Endothelial cell (in vitro differentiated cells): ENCODE measurements around the gene C1orf159. TPM values are rescaled to one million over a fixed set of nuclear protein-coding genes. Genes with fewer than 3 reads are reported as not detected.

Experiments
- DNase-seq: peaks from one replicate; pipeline ENCODE4 v3.0.0; 2021; ENCODE audit warnings: low spot score
- H3K27ac Mint-ChIP-seq: one replicate; pipeline ENCODE4 v1.8.0; 2021; ENCODE audit warnings: mixed read lengths, inconsistent platforms; ENCODE audit not compliant: unreplicated experiment
- H3K27me3 Mint-ChIP-seq: one replicate; pipeline ENCODE4 v1.8.0; 2021; ENCODE audit warnings: mild to moderate bottlenecking, moderate library complexity, mixed read lengths, inconsistent platforms; ENCODE audit not compliant: unreplicated experiment
- H3K36me3 Mint-ChIP-seq: one replicate; pipeline ENCODE4 v1.8.0; 2021; ENCODE audit warnings: mild to moderate bottlenecking, low read depth, mixed read lengths, inconsistent platforms; ENCODE audit not compliant: unreplicated experiment
- H3K4me1 Mint-ChIP-seq: one replicate; pipeline ENCODE4 v1.8.0; 2021; ENCODE audit warnings: mild to moderate bottlenecking, mixed read lengths, inconsistent platforms; ENCODE audit not compliant: unreplicated experiment
- H3K4me3 Mint-ChIP-seq: one replicate; pipeline ENCODE4 v1.8.0; 2021; ENCODE audit warnings: mild to moderate bottlenecking, mixed read lengths, inconsistent platforms; ENCODE audit not compliant: unreplicated experiment
- H3K9me3 Mint-ChIP-seq: one replicate; pipeline ENCODE4 v1.8.0; 2021; ENCODE audit warnings: mixed read lengths, inconsistent platforms; ENCODE audit not compliant: unreplicated experiment
- total RNA-seq: library from RNA; stranded (reverse); fragmentation: NEBNext Ultra II Directional; extraction: Animal tissue kit (Norgen Biotek cat#: 25700); gene quantifications from one replicate; pipeline ENCODE4 v1.2.1, GENCODE V29; 2021; ENCODE audit not compliant: unreplicated experiment
- TF ChIP-seq, protein P1 (sequence below): fragments of 200-600 bp; sonication (generic); IDR thresholded peaks from one replicate; pipeline ENCODE4 v1.5.0; 2021; ENCODE audit warnings: antibody characterized with exemption; ENCODE audit not compliant: unreplicated experiment

Gene C1orf159
- total RNA-seq, 1 donor from 2014 or later, result 16.6 TPM

DNA sequence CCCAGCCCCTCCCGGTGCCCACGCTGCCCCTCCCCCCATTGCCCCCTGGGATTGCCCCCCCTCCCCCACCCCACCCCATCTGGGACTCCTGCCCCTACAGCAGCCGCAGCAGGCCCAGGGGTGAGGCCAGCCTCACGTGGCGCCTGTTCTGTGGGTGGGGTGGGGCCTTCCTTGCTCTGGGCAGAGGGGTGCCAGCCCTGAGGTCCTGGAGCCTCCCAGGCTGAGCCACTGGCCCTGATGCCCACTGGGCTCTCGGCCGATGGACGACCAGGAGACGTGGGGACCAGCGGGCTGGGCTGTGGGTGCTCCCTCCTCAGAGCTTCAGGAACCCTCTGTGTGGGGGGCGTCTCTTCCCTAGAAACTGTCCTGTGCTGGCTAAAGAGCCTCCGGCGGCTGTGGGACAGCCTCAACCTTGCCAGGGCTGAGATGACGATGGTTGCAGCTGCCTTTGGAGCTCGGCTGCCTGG is 5.8 kb upstream of the C1orf159 start:
- Mint-ChIP-seq H3K27me3 (peaks cover 20% of the 10 kb centered on the region), H3K4me1 (no peaks in the 10 kb centered on the region), H3K27ac (no peak overlapping the region), H3K36me3 (no peaks in the 10 kb centered on the region), H3K9me3 (no peaks in the 10 kb centered on the region), H3K4me3 (no peak overlapping the region)
- DNase-seq, result no peak
- TF ChIP-seq, protein P1, sequence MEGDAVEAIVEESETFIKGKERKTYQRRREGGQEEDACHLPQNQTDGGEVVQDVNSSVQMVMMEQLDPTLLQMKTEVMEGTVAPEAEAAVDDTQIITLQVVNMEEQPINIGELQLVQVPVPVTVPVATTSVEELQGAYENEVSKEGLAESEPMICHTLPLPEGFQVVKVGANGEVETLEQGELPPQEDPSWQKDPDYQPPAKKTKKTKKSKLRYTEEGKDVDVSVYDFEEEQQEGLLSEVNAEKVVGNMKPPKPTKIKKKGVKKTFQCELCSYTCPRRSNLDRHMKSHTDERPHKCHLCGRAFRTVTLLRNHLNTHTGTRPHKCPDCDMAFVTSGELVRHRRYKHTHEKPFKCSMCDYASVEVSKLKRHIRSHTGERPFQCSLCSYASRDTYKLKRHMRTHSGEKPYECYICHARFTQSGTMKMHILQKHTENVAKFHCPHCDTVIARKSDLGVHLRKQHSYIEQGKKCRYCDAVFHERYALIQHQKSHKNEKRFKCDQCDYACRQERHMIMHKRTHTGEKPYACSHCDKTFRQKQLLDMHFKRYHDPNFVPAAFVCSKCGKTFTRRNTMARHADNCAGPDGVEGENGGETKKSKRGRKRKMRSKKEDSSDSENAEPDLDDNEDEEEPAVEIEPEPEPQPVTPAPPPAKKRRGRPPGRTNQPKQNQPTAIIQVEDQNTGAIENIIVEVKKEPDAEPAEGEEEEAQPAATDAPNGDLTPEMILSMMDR, result no peak

DNA sequence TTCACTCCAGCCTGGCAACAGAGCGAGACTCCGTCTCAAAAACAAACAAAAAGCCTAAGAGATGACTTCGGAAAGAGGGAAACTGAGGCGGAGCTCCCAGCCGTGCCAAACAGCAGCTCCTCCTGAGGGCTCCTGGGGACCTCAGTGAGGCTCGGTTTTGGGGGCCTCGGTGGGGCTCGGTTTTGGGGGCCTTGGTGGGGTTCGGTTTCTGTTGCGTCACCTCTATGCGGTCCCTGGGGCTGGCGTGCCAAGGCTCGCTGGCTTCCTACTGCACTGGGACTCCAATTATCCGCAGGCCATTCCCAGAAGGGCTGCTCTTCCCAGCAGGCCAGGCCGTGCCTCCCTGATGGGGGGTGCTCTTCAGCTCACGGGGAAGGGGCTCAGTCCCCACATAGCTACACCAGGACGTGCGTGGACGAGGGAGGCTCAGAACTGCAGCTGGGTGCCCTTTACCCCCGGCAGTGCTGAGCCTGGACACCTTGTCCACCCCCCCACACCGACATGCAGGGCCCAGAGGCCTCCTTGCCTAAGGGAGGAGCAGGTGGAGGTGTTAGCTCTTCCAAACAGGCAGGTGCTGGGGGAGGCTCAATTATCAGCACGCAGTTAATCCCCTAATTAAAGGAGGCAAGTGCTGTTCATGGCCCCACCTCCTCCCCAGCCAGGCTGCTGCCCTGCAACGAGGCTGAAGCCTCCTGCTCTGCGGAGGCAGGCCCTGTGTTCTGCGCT is 5.1 kb upstream of the C1orf159 start:
- Mint-ChIP-seq H3K36me3 (no peaks in the 10 kb centered on the region), H3K4me1 (no peaks in the 10 kb centered on the region), H3K27me3 (peaks cover 20% of the 10 kb centered on the region), H3K9me3 (no peaks in the 10 kb centered on the region), H3K4me3 (no peak overlapping the region), H3K27ac (no peak overlapping the region)
- DNase-seq, result no peak
- TF ChIP-seq, protein P1, result no peak

DNA sequence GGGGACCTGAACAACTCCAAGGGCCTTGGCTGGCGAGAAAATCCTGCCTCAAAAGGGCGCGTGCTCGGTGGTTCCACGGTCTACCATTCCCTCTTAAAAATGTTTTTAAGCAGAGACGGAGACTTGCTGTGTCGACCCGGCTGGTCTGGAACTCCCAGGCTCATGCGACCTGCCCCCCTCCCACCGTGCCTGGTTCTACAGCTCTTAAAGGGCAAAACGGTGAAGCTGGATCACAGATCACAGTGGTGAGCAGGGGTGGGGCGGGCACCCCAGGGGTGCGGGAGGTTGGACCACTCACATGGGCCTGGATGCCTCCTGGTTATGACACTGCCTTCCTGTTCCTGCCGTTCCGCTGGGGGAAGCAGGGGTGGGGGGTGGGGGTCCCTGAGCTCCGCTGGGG is 4.2 kb upstream of the C1orf159 start:
- Mint-ChIP-seq H3K4me1 (peaks cover under 1% of the 10 kb centered on the region), H3K4me3 (no peak overlapping the region), H3K27ac (no peak overlapping the region), H3K36me3 (no peaks in the 10 kb centered on the region), H3K27me3 (peaks cover 20% of the 10 kb centered on the region), H3K9me3 (no peaks in the 10 kb centered on the region)
- no peak for DNase-seq
- TF ChIP-seq, protein P1, result no peak

DNA sequence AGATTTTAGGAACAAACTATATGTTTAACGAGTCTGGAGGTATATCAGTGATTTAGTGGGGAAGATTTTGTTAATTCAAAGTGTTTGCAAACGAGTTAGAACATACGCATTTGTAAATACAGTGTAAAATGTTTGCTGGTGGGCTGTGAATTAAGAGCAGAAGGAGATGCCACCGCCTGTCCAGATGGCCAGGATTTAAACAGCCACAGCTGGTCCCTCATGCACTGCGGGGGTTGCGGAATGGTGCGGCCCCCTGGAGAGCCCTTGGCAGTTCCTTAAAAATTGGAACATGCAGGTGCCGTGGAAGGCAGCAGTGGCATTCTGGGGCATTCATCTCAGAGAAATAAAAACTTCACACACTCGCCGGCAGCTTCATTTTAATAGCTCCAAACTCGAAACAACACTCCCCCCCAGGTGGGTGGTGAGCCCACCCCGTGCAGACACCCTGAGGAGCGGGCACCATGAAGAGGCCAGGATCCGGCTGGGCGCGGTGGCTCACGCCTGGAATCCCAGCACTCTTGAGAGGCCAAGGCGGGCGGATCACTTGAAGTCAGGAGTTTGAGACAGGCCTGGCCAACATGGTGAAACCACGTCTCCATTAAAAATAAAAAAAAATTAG is 3.5 kb upstream of the C1orf159 start:
- no peak for DNase-seq
- Mint-ChIP-seq H3K4me1 (peaks cover 8% of the 10 kb centered on the region), H3K9me3 (no peaks in the 10 kb centered on the region), H3K27me3 (peaks cover 22% of the 10 kb centered on the region), H3K27ac (no peak overlapping the region), H3K36me3 (no peaks in the 10 kb centered on the region), H3K4me3 (no peak overlapping the region)
- TF ChIP-seq, protein P1, result no peak

DNA sequence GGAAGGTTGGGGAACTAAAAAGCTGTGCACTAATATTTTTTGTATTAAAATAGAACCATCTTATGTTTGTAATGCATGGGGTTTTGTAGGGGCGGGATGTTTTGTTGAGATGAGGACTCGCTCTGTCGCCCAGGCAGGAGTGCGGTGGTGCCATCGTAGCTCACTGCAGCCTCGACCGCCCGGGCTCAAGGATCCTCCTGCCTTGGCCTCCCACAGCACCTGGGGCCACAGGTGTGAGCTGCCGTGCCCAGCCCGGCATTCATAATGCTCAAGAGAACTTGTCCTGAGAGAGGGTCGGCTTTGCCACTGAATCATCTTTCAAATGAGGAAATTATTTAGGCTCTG is 3.0 kb upstream of the C1orf159 start:
- no peak for DNase-seq
- TF ChIP-seq, protein P1, result no peak
- H3K4me3 Mint-ChIP-seq, result no peak overlapping the region
- H3K9me3 Mint-ChIP-seq, result no peaks in the 10 kb centered on the region
- peaks cover 18% of the 10 kb centered on the region for H3K27me3 Mint-ChIP-seq
- no peak overlapping the region for H3K27ac Mint-ChIP-seq
- no peaks in the 10 kb centered on the region for H3K36me3 Mint-ChIP-seq
- H3K4me1 Mint-ChIP-seq, result peaks cover 9% of the 10 kb centered on the region
